HG02852 (cell line): ENCODE data around the gene PCDHA12.
"Not testable (repeated sequence)": the region's sequence is repeated elsewhere in the genome, so short reads cannot be mapped to it uniquely, and the experiment has no call there.

Source experiments
- ATAC-seq: cut with Tn5 transposase; IDR thresholded peaks from one replicate; pipeline ENCODE4 v1.9.1; 2021; ENCODE audit warnings: mild to moderate bottlenecking, moderate library complexity; ENCODE audit not compliant: unreplicated experiment

The PCDHA12 gene

GRCh38 chr5:140857177-140857986 lies 17.7 kb upstream of the PCDHA12 start:
- ATAC-seq: no peak

DNA sequence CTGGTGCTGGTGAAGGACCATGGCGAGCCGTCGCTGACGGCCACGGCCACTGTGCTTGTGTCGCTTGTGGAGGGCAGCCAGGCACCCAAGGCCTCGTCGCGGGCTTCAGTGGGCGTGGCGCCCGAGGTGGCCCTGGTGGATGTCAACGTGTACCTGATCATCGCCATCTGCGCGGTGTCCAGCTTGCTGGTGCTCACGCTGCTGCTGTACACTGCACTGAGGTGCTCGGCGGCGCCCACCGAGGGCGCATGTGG lies 17.2 kb upstream of the PCDHA12 start:
- ATAC-seq: no peak

GRCh38 chr5:140862441-140863295 lies 12.4 kb upstream of the PCDHA12 start:
- ATAC-seq: no peak

DNA sequence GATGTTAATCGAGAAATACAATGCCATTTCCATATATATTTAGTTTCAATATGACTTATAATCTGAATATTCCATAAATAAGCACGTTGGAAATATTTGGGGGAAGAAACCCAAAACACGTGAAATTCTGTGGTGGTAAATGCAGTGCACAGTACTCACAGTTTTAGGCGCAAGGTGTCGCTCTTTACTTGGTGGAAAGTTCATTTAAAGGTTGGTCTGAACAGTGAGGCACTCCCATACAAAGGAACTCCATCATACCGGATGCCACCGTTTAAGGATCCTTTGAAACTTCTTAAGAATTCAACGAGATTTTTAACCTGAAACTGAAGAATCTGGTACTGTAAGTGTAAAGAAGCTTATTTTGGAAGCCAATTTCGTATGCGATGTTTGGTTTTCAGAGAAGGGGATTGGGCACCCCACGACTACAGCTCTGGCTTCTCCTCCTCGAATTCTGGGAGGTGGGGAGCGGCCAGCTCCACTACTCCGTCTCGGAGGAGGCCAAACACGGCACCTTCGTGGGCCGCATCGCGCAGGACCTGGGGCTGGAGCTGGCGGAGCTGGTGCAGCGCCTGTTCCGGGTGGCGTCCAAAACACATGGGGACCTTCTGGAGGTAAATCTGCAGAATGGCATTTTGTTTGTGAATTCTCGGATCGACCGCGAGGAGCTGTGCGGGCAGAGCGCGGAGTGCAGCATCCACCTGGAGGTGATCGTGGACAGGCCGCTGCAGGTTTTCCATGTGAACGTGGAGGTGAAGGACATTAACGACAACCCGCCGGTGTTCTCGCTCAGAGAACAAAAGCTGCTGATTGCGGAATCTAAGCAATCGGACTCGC lies 6.2 kb upstream of the PCDHA12 start, which contains the start of gene PCDHA11:
TSS of gene PCDHA11 (plus strand) at position 237 of the 834 bp plus-strand sequence. CDS start at position 384, 147 bp downstream.
- no peak for ATAC-seq

GRCh38 chr5:140869555-140869886 lies 5.6 kb upstream of the PCDHA12 start:
- no peak for ATAC-seq

- ATAC-seq: no peak
These were observed 4.6 kb upstream of the PCDHA12 start for GRCh38 chr5:140870221-140871201.

- not testable (repeated sequence) for ATAC-seq
These were observed 1.6 kb downstream of the PCDHA12 start for GRCh38 chr5:140876541-140877261.

DNA sequence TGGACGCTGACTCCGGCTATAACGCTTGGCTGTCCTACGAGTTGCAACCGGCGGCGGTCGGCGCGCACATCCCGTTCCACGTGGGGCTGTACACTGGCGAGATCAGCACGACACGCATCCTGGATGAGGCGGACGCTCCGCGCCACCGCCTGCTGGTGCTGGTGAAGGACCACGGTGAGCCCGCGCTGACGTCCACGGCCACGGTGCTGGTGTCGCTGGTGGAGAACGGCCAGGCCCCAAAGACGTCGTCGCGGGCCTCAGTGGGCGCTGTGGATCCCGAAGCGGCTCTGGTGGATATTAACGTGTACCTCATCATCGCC lies 2.1 kb downstream of the PCDHA12 start:
- ATAC-seq: no peak

- no peak for ATAC-seq
These were observed 6.9 kb downstream of the PCDHA12 start, which contains the start of gene PCDHA13 for GRCh38 chr5:140881889-140882590. TSS of gene PCDHA13 (plus strand) at chr5:140882124. CDS start at chr5:140882269, 145 bp downstream.

DNA sequence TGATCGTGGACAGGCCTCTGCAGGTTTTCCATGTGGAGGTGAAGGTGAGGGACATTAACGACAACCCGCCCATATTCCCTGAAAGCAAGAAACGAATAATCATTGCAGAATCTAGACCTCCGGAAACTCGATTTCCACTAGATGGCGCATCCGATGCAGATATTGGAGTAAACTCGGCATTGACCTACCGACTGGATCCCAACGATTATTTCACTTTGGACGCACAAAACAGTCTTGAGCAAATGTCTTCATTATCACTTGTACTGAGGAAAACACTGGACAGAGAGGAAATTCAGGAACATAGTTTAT lies 7.4 kb downstream of the PCDHA12 start:
- ATAC-seq: no peak

DNA sequence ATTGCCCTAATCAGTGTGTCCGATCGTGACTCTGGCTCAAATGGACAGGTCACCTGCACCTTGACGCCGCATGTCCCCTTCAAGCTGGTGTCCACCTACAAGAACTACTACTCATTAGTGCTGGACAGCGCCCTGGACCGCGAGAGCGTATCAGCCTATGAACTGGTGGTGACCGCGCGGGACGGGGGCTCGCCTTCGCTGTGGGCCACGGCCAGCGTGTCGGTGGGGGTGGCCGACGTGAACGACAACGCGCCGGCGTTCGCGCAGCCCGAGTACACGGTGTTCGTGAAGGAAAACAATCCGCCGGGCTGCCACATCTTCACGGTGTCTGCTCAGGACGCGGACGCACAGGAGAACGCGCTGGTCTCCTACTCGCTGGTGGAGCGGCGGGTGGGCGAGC lies 8.3 kb downstream of the PCDHA12 start:
- no peak for ATAC-seq

DNA sequence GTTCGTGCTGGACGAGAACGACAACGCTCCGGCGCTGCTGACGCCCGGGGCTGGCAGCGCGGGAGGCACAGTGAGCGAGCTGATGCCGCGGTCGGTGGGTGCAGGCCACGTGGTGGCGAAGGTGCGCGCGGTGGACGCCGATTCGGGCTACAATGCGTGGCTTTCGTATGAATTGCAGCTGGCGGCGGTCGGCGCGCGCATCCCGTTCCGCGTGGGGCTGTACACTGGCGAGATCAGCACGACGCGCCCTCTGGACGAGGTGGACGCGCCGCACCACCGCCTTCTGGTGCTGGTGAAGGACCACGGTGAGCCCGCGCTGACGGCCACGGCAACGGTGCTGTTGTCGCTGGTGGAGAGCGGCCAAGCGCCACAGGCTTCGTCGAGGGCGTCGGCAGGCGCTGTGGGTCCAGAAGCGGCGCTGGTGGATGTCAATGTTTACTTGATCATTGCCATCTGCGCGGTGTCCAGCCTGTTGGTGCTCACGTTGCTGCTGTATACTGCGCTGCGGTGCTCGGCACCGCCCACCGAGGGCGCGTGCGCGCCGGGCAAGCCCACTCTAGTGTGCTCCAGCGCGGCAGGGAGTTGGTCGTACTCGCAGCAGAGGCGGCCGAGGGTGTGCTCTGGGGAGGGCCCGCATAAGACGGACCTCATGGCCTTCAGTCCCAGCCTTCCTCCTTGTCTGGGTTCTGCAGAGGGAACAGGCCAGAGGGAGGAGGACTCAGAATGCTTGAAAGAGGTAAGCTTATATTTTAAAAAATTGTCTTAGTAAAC lies 9.0 kb downstream of the PCDHA12 start:
- ATAC-seq: no peak

DNA sequence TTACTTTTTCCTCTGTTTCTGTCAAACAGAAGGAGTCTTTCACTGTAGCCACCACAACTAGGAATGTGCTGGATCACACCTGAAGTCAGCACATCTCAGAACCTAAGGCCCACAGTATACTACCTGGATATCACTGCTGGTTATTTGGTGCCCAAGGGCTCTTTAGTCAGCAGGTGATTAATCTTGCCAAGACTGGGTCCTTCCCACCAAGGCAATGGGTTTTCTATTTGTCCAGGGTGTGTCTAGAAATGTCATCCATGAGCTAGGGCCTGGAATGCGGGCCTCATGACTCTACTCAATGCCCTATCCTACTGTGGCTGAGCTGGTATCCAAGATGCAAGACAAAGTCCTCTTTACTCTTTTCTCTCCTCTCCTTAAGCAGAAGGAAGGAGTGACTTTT lies 41.2 kb downstream of the PCDHA12 start:
- ATAC-seq: no peak

DNA sequence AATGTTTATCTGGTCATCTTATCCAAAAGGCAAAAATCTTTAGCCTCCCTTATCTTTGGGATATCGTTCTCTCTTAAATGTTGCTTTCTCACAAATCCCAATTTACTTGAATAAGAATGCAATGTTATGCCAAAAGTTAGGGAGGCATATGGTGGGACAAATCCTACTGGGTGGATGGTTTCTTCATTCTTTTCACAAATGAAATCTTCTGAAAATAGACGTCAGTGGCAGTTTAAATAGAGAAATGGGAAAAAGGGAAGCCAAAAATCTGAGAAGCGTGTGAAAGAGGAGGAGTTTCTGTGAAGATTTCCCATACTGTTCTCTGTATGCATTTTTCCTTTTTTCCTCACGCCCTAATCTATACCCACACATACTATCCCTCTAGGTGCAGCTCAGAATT lies 48.5 kb downstream of the PCDHA12 start:
- no peak for ATAC-seq

DNA sequence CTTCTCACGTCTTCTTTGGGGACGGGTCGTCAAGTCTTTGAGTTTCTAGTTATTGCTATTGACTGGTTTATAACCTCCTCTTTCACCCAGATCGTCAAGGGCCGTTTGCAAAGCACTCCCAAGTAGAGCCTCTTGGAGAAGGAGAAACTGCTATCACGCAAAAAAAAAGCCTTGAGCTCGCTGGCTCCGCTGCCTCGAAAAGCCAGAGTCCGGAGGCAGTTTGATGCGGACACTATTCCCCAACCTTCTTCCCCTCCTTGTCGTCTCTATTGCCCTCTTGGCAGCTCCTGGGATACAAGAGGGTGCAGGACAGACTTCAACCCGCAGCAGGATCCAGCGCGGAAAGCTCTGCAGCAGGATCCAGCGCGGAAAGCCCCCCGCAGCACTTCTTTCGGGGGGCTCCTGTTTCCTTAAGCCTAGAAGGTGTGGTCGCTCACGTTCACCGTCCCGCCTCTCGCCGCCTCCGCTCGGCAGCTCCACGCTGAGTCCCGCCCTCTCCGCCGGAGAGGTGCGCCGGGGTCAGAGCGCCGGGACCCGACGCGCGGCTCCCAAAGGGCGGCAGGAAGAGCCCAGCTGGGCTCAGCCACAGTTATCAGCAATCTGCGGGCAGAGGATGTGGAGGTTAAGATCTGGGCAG lies 50.8 kb downstream of the PCDHA12 start, which contains the start of gene PCDHAC1:
TSS of gene PCDHAC1 (plus strand) at position 494 of the 637 bp plus-strand sequence. CDS start 594 bp downstream, outside the sequence.
- ATAC-seq: no peak

- ATAC-seq: no peak
These were observed 51.5 kb downstream of the PCDHA12 start for GRCh38 chr5:140926443-140927227.

GRCh38 chr5:140927228-140927573 lies 52.1 kb downstream of the PCDHA12 start:
- ATAC-seq: no peak
